ENCODE results near the gene ENTPD5. TPM values are rescaled to one million over a fixed set of nuclear protein-coding genes. Genes with fewer than 3 reads are reported as not detected.
A peak's percentile ranks its signal among the peaks of the same experiment; 100 is the strongest.

Gene ENTPD5
- total RNA-seq, 6 experiments from 2014 or later = 9.0 to 11.7 (median 9.7) TPM

DNA sequence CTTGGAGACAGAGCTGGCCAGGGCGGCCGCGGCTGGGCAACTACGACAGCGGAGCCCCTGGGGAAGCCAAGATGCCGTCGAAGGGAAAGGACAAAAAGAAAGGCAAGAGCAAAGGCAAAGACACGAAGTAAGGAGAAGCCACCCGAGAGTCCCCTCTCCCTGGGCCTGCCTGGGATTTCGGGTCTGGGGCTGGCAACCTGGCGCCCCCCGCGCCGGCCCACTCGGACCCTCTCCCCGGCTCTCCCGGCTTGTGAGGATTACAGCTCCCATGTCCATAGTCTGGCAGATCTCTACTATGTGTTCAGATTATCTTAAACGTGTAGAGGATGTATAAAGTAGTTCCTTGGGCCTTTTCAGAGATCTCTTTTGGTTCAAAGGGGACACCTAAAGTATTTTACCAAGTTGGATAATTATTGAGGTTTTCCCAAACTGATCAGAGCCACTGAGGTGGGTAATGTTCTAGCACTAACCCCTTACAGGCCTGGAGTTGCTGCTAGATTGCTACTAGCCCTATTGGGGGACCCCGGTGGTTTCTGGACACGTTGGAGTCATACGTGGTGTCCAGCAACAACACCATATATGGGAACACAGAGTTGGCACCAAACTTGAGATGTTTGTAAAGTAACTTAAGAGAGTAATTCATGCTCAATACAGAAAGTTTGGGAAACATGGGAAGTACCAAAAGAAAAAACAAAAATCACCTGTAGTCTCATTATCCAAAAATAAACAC is 485 bp upstream of the ENTPD5 start:
- Mint-ChIP-seq H3K4me3 (peak overlapping the region; percentile 93), H3K27ac (peak overlapping the region; percentile 93), H3K9me3 (no peaks in the 10 kb centered on the region), H3K36me3 (ENCODE audit: low read depth) (no peaks in the 10 kb centered on the region), H3K27me3 (ENCODE audit: insufficient read depth) (no peaks in the 10 kb centered on the region; the same call in 1 of the 2 replicates), H3K4me1 (ENCODE audit: low read depth) (peaks cover 20% of the 10 kb centered on the region)
- TF ChIP-seq, protein P1, sequence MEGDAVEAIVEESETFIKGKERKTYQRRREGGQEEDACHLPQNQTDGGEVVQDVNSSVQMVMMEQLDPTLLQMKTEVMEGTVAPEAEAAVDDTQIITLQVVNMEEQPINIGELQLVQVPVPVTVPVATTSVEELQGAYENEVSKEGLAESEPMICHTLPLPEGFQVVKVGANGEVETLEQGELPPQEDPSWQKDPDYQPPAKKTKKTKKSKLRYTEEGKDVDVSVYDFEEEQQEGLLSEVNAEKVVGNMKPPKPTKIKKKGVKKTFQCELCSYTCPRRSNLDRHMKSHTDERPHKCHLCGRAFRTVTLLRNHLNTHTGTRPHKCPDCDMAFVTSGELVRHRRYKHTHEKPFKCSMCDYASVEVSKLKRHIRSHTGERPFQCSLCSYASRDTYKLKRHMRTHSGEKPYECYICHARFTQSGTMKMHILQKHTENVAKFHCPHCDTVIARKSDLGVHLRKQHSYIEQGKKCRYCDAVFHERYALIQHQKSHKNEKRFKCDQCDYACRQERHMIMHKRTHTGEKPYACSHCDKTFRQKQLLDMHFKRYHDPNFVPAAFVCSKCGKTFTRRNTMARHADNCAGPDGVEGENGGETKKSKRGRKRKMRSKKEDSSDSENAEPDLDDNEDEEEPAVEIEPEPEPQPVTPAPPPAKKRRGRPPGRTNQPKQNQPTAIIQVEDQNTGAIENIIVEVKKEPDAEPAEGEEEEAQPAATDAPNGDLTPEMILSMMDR (IDR thresholded peaks at IDR 0.05) = no peak
- DNase-seq = peak; percentile 29

DNA sequence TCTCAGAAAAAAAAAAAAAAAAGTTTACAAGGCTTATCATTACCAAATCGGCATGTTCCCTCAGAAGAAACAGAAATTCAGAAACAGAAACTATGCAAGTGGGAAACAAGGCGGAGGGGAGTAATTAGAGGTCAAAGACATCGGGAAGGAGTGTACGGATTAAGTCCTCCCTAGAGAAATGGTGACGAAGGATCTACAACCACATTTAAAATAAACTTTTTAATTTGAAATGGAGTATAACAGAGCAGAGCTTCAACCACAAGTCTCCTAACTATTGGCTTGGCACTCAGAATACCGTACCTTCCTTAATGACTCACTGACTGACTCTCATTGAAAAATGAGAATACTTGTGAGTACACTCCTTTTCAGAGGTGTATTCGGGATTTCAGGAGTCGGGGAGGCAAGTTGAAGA is 908 bp downstream of the ENTPD5 start:
- Mint-ChIP-seq H3K27ac (peak overlapping the region; percentile 96), H3K9me3 (no peaks in the 10 kb centered on the region), H3K4me1 (ENCODE audit: low read depth) (peaks cover 20% of the 10 kb centered on the region), H3K27me3 (ENCODE audit: insufficient read depth) (no peaks in the 10 kb centered on the region), H3K4me3 (peak overlapping the region; percentile 93), H3K36me3 (ENCODE audit: low read depth) (no peaks in the 10 kb centered on the region)
- TF ChIP-seq, protein P1 (IDR thresholded peaks at IDR 0.05) = no peak
- peak; percentile 74 for DNase-seq

DNA sequence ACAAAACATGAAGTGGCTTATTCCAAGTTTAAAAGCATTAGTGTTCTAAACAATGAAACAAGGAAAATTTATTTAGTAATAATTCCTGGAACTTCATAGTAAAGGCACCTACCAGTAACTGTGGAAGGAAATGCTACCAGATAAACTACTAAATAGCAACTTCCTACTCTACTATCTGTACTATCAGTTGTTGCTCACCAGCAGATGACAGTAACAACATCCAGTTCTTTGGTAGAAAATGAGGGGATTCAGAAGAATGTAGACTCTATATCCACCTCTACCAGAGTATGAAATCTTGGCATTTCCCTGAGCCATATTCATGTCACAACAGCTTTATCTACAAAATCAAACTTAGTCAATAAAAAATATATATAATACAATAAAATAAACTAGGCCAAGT is 3.1 kb downstream of the ENTPD5 start:
- Mint-ChIP-seq H3K27ac (no peak overlapping the region), H3K36me3 (ENCODE audit: low read depth) (no peaks in the 10 kb centered on the region), H3K4me3 (no peak overlapping the region), H3K4me1 (ENCODE audit: low read depth) (peaks cover 20% of the 10 kb centered on the region), H3K27me3 (ENCODE audit: insufficient read depth) (no peaks in the 10 kb centered on the region), H3K9me3 (no peaks in the 10 kb centered on the region)
- TF ChIP-seq, protein P1 (IDR thresholded peaks at IDR 0.05) = no peak
- DNase-seq = no peak

DNA sequence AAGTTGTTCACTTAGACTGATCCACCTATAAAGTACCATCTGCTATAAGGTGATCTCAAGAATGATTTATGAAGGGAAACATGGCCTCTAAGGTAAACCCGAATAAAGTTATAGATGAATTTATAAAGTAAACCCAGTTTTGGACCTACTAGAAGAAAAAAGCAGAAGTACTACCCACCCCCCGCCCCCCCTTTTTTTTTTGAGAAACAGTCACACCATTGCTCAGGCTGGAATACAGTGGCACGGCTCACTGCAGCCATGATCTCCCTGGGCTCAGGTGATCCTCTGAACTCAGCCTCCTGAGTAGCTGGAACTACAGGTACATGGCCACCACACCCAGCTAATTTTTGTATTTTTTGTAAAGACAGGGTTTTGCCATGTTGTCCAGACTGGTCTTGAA is 3.9 kb downstream of the ENTPD5 start:
- H3K9me3 Mint-ChIP-seq = no peaks in the 10 kb centered on the region
- TF ChIP-seq, protein P1 (IDR thresholded peaks at IDR 0.05) = no peak
- no peak overlapping the region for H3K27ac Mint-ChIP-seq
- no peak for DNase-seq
- H3K36me3 Mint-ChIP-seq (ENCODE audit: low read depth) = no peaks in the 10 kb centered on the region
- H3K4me3 Mint-ChIP-seq = no peak overlapping the region
- no peaks in the 10 kb centered on the region for H3K27me3 Mint-ChIP-seq (ENCODE audit: insufficient read depth)
- peaks cover 17% of the 10 kb centered on the region for H3K4me1 Mint-ChIP-seq (ENCODE audit: low read depth)

DNA sequence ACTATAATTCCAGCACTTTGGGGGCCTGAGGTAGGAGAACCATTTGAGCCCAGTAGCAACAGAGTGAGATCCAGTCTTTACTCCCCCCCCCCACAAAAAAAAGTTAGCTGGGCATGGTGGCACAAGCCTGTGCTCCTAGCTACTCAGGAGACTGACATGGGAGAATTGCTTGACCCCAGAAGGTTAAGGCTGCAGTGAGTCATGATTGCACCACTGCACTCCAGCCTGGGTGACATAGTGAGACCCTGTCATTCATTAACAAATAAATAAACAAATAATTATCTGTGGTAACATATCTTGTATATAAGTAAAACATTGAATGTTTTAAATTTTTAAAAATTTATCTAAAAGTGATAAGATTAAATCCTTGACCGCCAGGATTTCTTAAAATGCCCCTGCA is 4.8 kb downstream of the ENTPD5 start:
- no peak overlapping the region for H3K4me3 Mint-ChIP-seq
- H3K27ac Mint-ChIP-seq = no peak overlapping the region
- H3K4me1 Mint-ChIP-seq (ENCODE audit: low read depth) = peaks cover 8% of the 10 kb centered on the region; the same call in 1 of the 2 replicates
- no peak for DNase-seq
- peaks cover 3% of the 10 kb centered on the region; the same call in 1 of the 2 replicates for H3K27me3 Mint-ChIP-seq (ENCODE audit: insufficient read depth)
- no peaks in the 10 kb centered on the region for H3K9me3 Mint-ChIP-seq
- TF ChIP-seq, protein P1 (IDR thresholded peaks at IDR 0.05) = no peak
- H3K36me3 Mint-ChIP-seq (ENCODE audit: low read depth) = no peaks in the 10 kb centered on the region
